Measurements from ENCODE around the gene ALDOB. TPM values are rescaled to one million over a fixed set of nuclear protein-coding genes. Genes with fewer than 3 reads are reported as not detected.

Gene ALDOB
- total RNA-seq, 4 donors from 2014 or later = 5.1 to 8.7 TPM; not detected in 2

GRCh38 chr9:101375546-101375945 lies 60.0 kb downstream of the ALDOB start:
- Histone ChIP-seq H3K36me3 (no peaks in the 10 kb centered on the region), H3K27ac (no peak overlapping the region), H3K4me3 (no peak overlapping the region), H3K27me3 (no peaks in the 10 kb centered on the region), H3K9me3 (no peaks in the 10 kb centered on the region), H3K4me1 (peaks cover 0 to 5% of the 10 kb centered on the region in 2 donors)
- no peak for DNase-seq
- in situ Hi-C loops (cut with MboI; ENCODE audit: low sequenced_read_pairs in 4 of 4) = no loop called here
- intact Hi-C loops (cut with DNase I; ENCODE audit: low total_unique reads) = no loop called here
- no peak for ATAC-seq
- TF ChIP-seq CTCF (IDR thresholded peaks at IDR 0.05 in 4 of 5, conservative IDR thresholded peaks at IDR 0.05 in 1 of 5) (no peak), POLR2A (IDR thresholded peaks at IDR 0.05) (no peak)

- no peaks in the 10 kb centered on the region for H3K9me3 ChIP-seq
- no peak overlapping the region for H3K27ac ChIP-seq
- no peak overlapping the region for H3K4me3 ChIP-seq
- no peaks in the 10 kb centered on the region for H3K36me3 ChIP-seq
- intact Hi-C loops (cut with DNase I; ENCODE audit: low total_unique reads) = no loop called here
- H3K4me1 ChIP-seq = peaks cover 0 to 5% of the 10 kb centered on the region in 2 donors
- ATAC-seq (no peak), DNase-seq (no peak)
- in situ Hi-C loops (cut with MboI; ENCODE audit: low sequenced_read_pairs in 4 of 4) = no loop called here
- TF ChIP-seq CTCF (IDR thresholded peaks at IDR 0.05 in 4 of 5, conservative IDR thresholded peaks at IDR 0.05 in 1 of 5) (no peak), POLR2A (IDR thresholded peaks at IDR 0.05) (no peak)
- H3K27me3 ChIP-seq = no peaks in the 10 kb centered on the region
Measured at GRCh38 chr9:101372327-101373118, 63.1 kb downstream of the ALDOB start.

GRCh38 chr9:101371813-101372212 lies 63.8 kb downstream of the ALDOB start:
- Histone ChIP-seq H3K4me1 (peaks cover 0 to 5% of the 10 kb centered on the region in 2 donors), H3K9me3 (no peaks in the 10 kb centered on the region), H3K4me3 (no peak overlapping the region), H3K27ac (no peak overlapping the region), H3K27me3 (no peaks in the 10 kb centered on the region), H3K36me3 (no peaks in the 10 kb centered on the region)
- intact Hi-C loops (cut with DNase I; ENCODE audit: low total_unique reads) = no loop called here
- TF ChIP-seq POLR2A (IDR thresholded peaks at IDR 0.05) (no peak), CTCF (IDR thresholded peaks at IDR 0.05 in 4 of 5, conservative IDR thresholded peaks at IDR 0.05 in 1 of 5) (no peak)
- no peak for DNase-seq
- no peak for ATAC-seq
- in situ Hi-C loops (cut with MboI; ENCODE audit: low sequenced_read_pairs in 4 of 4) = no loop called here

Other genes starting within 250 kb of the ALDOB start
- 1 to 10 TPM in 3 of 4 donors, not detected in 1; 1.2 to 3.8 (median 1.3) TPM for gene BAAT, start 50.8 kb downstream of the ALDOB start, total RNA-seq
- gene MRPL50, start 37.2 kb downstream of the ALDOB start, total RNA-seq = 10 to 100 TPM in 2 of 4 donors, 1 to 10 TPM in 2; 6.3 to 13.7 (median 10.2) TPM
- 10 to 100 TPM in 3 of 4 donors, 1 to 10 TPM in 1; 9.7 to 42.8 (median 12.2) TPM for gene ZNF189, start 36.9 kb downstream of the ALDOB start, total RNA-seq
- gene RNF20, start 98.1 kb upstream of the ALDOB start, total RNA-seq = 10 to 100 TPM; 26.6 to 34.4 (median 29.7) TPM
- not detected for gene PPP3R2, start 159.2 kb upstream of the ALDOB start, total RNA-seq

Measured in gastrocnemius medialis (tissue), 4 donors.